HFFc6 (cell line): ENCODE data around the gene CBR3. TPM values are rescaled to one million over a fixed set of nuclear protein-coding genes. Genes with fewer than 3 reads are reported as not detected.
"Not testable (repeated sequence)": the region's sequence is repeated elsewhere in the genome, so short reads cannot be mapped to it uniquely, and the experiment has no call there.

Source experiments
- DNase-seq: peaks from one replicate; pipeline ENCODE4 v3.0.0-alpha.2; 2018
- H3K27ac Mint-ChIP-seq: 2 replicates; pipeline ENCODE4 v1.8.0; 2020; ENCODE audit warnings: mild to moderate bottlenecking, mixed read lengths
- H3K27me3 Mint-ChIP-seq: 2 replicates; pipeline ENCODE4 v1.8.0; 2021; ENCODE audit warnings: mild to moderate bottlenecking, moderate library complexity, mixed read lengths; ENCODE audit not compliant: insufficient read depth
- H3K36me3 Mint-ChIP-seq: 2 replicates; pipeline ENCODE4 v1.8.0; 2021; ENCODE audit warnings: low read depth, mixed read lengths
- H3K4me1 Mint-ChIP-seq: 2 replicates; pipeline ENCODE4 v1.8.0; 2020; ENCODE audit warnings: low read depth, mixed read lengths
- H3K4me3 Mint-ChIP-seq: 2 replicates; pipeline ENCODE4 v1.8.0; 2020; ENCODE audit warnings: mild to moderate bottlenecking, moderate library complexity, mixed read lengths
- H3K9me3 Mint-ChIP-seq: 2 replicates; pipeline ENCODE4 v1.8.0; 2020; ENCODE audit warnings: mild to moderate bottlenecking, mixed read lengths
- total RNA-seq, 6 experiments: library from RNA; stranded (reverse); fragmentation: NEBNext Ultra II Directional; extraction: Animal tissue kit (Norgen Biotek cat#: 25700); gene quantifications; 2 replicates in 1 of 6; 3 replicates in 5 of 6; pipeline ENCODE4 v1.2.3, GENCODE V29; 2021
- TF ChIP-seq, protein P1 (sequence below): fragments of 200-600 bp; sonication (generic); IDR thresholded peaks from 2 replicates; pipeline ENCODE4 v1.5.0; 2021; ENCODE audit warnings: antibody characterized with exemption, mild to moderate bottlenecking

The CBR3 gene
- total RNA-seq, 6 experiments from 2014 or later = 15.1 to 25.9 (median 23.5) TPM

DNA sequence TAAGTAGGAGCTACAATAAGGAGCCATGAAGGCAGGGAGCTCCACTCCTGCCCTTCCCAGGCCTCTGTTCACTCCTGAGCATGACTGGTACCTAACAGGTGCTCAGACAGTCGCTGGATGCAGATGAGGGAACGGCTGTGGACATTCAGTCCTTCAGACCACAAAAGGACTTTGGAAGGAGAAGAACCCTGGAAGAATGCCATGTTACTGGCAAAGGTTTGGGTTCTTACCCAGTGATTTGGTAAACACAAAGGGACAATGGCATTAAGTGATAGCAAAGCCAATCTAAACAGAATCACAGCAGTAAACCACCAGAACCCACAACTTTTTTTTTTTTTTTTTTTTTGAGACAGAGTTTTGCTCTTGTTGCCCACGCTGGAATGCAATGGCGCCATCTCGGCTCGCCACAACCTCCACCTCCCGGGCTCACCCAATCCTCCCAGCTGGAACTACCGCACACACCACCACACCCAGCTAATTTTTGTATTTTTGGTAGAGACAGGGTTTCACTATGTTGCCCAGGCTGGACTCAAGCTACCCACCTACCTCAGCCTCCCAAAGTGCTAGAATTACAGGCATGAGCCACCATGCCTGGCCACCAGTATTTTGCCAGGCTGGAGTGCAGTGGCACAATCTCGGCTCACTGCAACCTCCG, 7.5 kb upstream of the CBR3 start:
- H3K27ac Mint-ChIP-seq = no peak overlapping the region
- H3K9me3 Mint-ChIP-seq = no peaks in the 10 kb centered on the region
- peaks cover 5% of the 10 kb centered on the region; the same call in 1 of the 2 replicates for H3K27me3 Mint-ChIP-seq
- no peaks in the 10 kb centered on the region for H3K36me3 Mint-ChIP-seq
- TF ChIP-seq, protein P1, sequence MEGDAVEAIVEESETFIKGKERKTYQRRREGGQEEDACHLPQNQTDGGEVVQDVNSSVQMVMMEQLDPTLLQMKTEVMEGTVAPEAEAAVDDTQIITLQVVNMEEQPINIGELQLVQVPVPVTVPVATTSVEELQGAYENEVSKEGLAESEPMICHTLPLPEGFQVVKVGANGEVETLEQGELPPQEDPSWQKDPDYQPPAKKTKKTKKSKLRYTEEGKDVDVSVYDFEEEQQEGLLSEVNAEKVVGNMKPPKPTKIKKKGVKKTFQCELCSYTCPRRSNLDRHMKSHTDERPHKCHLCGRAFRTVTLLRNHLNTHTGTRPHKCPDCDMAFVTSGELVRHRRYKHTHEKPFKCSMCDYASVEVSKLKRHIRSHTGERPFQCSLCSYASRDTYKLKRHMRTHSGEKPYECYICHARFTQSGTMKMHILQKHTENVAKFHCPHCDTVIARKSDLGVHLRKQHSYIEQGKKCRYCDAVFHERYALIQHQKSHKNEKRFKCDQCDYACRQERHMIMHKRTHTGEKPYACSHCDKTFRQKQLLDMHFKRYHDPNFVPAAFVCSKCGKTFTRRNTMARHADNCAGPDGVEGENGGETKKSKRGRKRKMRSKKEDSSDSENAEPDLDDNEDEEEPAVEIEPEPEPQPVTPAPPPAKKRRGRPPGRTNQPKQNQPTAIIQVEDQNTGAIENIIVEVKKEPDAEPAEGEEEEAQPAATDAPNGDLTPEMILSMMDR = no peak
- peaks cover 34% of the 10 kb centered on the region for H3K4me1 Mint-ChIP-seq
- DNase-seq = no peak
- no peak overlapping the region for H3K4me3 Mint-ChIP-seq

GRCh38 chr21:36127977-36128376, 6.9 kb upstream of the CBR3 start:
- DNase-seq = no peak
- TF ChIP-seq, protein P1 = 0 out of 2 replicates have a peak, but pooled peaks have one; percentile 19
- H3K4me3 Mint-ChIP-seq = no peak overlapping the region
- H3K4me1 Mint-ChIP-seq = peaks cover 34% of the 10 kb centered on the region
- H3K36me3 Mint-ChIP-seq = no peaks in the 10 kb centered on the region
- H3K27me3 Mint-ChIP-seq = peaks cover 5% of the 10 kb centered on the region; the same call in 1 of the 2 replicates
- no peak overlapping the region for H3K27ac Mint-ChIP-seq
- H3K9me3 Mint-ChIP-seq = no peaks in the 10 kb centered on the region

DNA sequence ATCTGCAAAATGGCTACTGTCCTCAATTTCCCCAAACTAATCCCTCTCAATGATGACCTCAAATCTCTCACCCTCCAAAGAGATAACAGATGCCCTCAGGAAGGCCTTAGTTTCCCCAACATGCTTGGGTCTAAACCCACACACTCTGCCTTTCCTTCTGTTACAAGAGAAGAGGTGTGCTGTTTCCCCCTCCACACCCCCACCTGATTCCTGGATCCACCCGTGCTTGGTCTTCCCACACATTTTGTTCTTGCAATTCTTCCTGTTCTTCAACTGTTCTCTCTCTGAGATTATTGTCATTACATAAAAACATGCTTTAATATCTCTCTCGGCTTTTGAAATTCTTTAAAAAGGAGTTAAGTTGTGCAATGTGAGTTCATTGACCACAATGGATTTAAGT, 5.7 kb upstream of the CBR3 start:
- Mint-ChIP-seq H3K9me3 (no peaks in the 10 kb centered on the region), H3K27me3 (peaks cover 5% of the 10 kb centered on the region; the same call in 1 of the 2 replicates), H3K27ac (no peak overlapping the region; the same call in 1 of the 2 replicates), H3K36me3 (no peaks in the 10 kb centered on the region), H3K4me1 (peaks cover 40% of the 10 kb centered on the region), H3K4me3 (peak overlapping the region; percentile 34)
- TF ChIP-seq, protein P1 = no peak
- DNase-seq = no peak

DNA sequence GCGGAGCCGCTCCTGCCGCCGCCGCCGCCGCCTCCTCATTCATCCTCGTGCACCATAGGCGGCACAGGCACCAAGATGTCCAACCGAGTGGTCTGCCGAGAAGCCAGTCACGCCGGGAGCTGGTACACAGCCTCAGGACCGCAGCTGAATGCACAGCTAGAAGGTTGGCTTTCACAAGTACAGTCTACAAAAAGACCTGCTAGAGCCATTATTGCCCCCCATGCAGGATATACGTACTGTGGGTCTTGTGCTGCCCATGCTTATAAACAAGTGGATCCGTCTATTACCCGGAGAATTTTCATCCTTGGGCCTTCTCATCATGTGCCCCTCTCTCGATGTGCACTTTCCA, 4.5 kb upstream of the CBR3 start:
- not testable (repeated sequence) for H3K36me3 Mint-ChIP-seq, H3K9me3 Mint-ChIP-seq, DNase-seq, H3K27me3 Mint-ChIP-seq
- Mint-ChIP-seq H3K4me3 (peak overlapping the region; percentile 85), H3K27ac (peak overlapping the region; percentile 73), H3K4me1 (peaks cover 43% of the 10 kb centered on the region)

DNA sequence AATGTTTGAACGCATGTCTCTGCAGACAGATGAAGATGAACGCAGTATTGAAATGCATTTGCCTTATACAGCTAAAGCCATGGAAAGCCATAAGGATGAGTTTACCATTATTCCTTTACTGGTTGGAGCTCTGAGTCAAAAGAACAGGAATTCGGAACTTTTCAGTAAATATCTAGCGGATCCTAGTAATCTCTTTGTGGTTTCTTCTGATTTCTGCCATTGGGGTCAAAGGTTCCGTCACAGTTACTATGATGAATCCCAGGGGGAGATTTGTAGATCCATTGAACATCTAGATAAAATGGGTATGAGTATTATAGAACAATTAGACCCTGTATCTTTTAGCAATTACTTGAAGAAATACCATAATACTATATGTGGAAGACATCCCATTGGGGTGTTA, 4.0 kb upstream of the CBR3 start:
- H3K4me1 Mint-ChIP-seq = peaks cover 39% of the 10 kb centered on the region
- peak overlapping the region; percentile 73 for H3K27ac Mint-ChIP-seq
- peak overlapping the region; percentile 85 for H3K4me3 Mint-ChIP-seq
- H3K36me3 Mint-ChIP-seq, H3K27me3 Mint-ChIP-seq, DNase-seq, H3K9me3 Mint-ChIP-seq: not testable (repeated sequence)

GRCh38 chr21:36132696-36133095, 2.2 kb upstream of the CBR3 start:
- no peaks in the 10 kb centered on the region for H3K9me3 Mint-ChIP-seq
- no peak overlapping the region for H3K4me3 Mint-ChIP-seq
- TF ChIP-seq, protein P1 = no peak
- H3K36me3 Mint-ChIP-seq = no peaks in the 10 kb centered on the region; the same call in 1 of the 2 replicates
- DNase-seq = no peak
- H3K4me1 Mint-ChIP-seq = peaks cover 47% of the 10 kb centered on the region
- peaks cover 5% of the 10 kb centered on the region; the same call in 1 of the 2 replicates for H3K27me3 Mint-ChIP-seq
- no peak overlapping the region for H3K27ac Mint-ChIP-seq
